ENCODE data around the gene PLA2G2F.

DNA sequence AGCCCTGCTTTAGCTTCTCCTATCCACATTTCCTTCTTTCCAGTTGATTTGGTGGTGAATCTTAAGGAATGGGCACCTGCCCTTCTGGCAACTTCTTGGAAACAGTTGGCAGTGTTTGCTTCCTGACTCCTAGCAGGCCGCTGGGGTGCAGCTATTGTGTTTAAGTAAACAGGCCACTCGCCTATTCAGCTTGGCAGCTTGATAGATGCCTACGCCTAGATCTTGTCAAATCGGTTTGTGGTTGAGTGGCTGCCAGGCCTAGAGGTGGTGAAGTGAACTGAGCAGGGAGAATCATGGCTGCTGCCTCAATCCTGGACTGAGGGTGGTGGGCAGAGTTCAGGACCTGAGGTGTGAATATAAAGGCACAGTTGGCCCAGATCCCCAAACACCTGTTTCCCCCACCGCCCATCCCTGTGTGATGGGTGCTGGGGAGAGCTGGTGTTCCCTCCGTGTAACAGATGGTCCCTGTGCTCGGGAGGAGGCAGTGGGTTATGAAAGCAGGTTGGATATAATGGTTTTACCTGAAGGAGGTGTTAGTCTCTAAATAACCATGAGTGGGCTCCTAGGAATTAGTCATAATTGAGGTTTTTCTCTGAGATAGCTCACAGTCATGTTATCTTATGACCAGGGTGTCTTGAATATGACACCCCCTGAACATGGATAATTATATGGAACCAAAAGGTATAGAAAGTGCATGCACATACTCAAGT, 48.1 kb downstream of the PLA2G2F start:
- TF ChIP-seq, protein P1, sequence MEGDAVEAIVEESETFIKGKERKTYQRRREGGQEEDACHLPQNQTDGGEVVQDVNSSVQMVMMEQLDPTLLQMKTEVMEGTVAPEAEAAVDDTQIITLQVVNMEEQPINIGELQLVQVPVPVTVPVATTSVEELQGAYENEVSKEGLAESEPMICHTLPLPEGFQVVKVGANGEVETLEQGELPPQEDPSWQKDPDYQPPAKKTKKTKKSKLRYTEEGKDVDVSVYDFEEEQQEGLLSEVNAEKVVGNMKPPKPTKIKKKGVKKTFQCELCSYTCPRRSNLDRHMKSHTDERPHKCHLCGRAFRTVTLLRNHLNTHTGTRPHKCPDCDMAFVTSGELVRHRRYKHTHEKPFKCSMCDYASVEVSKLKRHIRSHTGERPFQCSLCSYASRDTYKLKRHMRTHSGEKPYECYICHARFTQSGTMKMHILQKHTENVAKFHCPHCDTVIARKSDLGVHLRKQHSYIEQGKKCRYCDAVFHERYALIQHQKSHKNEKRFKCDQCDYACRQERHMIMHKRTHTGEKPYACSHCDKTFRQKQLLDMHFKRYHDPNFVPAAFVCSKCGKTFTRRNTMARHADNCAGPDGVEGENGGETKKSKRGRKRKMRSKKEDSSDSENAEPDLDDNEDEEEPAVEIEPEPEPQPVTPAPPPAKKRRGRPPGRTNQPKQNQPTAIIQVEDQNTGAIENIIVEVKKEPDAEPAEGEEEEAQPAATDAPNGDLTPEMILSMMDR (IDR thresholded peaks at IDR 0.05; ENCODE audit: low read depth, low read length, poor library complexity, severe bottlenecking): no peak
- no peak for TF ChIP-seq EZH2phosphoT487 (IDR thresholded peaks at IDR 0.05; ENCODE audit: borderline replicate concordance, low read length)
